ENCODE results near the gene G3BP2.

DNA sequence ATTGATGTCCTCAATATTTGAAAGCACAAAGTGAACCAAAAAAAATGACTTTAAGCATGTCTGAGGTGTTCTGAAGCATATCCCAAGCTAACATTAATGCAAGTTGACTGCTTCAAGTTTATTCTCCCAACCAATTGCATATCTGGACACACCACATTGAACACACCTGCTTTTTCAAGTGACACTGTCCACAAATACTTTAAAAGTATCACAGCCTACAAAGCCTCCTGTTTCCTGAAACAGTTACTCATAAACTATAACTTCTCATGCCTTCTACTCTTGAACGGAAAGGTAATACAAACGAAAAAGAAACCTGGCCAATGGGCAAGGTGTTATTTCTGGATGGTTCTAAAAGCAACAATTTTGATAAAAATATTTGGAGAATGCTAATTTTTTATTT lies 44.0 kb downstream of the G3BP2 start:
- TF ChIP-seq CTCF (IDR thresholded peaks at IDR 0.05) (no peak), POLR2A (IDR thresholded peaks at IDR 0.05) (no peak)

All from esophagus squamous epithelium (tissue), 4 donors.